GM12891 (cell line): ENCODE measurements around the gene TH.

Experiments
- PAX5 ChIP-seq: IDR thresholded peaks from 2 replicates; pipeline ENCODE4 v1.6.1; 2011; ENCODE audit warnings: low read length, moderate library complexity, mild to moderate bottlenecking; ENCODE audit not compliant: insufficient read depth, severe bottlenecking
- POLR2A ChIP-seq: IDR thresholded peaks from 2 replicates; pipeline ENCODE4 v1.6.1; 2011; ENCODE audit warnings: low read depth, low read length, control low read depth
- POLR2AphosphoS5 ChIP-seq: IDR thresholded peaks from 2 replicates; pipeline ENCODE4 v1.6.1; 2011; ENCODE audit warnings: low read depth, low read length, control low read depth
- SPI1 ChIP-seq: IDR thresholded peaks from 2 replicates; pipeline ENCODE4 v1.6.1; 2011; ENCODE audit warnings: low read depth, low read length, control low read depth

DNA sequence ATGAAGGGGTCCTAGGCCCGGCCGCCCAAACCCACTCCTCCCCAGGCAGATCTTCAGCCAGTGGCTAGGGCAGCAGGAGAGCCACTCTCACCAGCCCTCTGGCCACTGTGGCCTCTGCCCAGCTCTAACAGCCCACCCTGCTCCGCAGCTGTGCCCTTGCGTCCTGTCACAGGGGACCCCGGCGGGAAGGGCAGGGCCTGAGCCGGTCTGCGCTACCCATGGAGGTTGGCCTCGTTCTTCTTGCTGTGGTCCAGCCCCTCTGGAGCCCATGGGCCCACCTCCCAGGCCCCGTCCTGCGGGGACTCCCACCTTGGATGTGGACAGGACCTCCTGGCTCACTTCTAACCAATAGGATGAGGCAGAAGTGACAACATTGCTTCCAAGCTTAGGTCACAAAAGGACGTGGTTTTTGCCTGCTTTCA lies 38.3 kb upstream of the TH start:
- no peak for TF ChIP-seq POLR2A
- TF ChIP-seq POLR2AphosphoS5, result no peak
- no peak for TF ChIP-seq PAX5
- no peak for TF ChIP-seq SPI1
